GM18867 (cell line): ENCODE data around the gene JTB.

ENCODE experiments used
- ATAC-seq: cut with Tn5 transposase; IDR thresholded peaks from one replicate; pipeline ENCODE4 v1.9.1; 2021; ENCODE audit warnings: mild to moderate bottlenecking, moderate library complexity; ENCODE audit not compliant: unreplicated experiment

JTB gene

GRCh38 chr1:153933955-153934354 is 43.5 kb downstream of the JTB start:
- ATAC-seq: no peak

- no peak for ATAC-seq
These were observed 44.0 kb downstream of the JTB start for GRCh38 chr1:153933430-153933829.

- no peak for ATAC-seq
These were observed 45.0 kb downstream of the JTB start for GRCh38 chr1:153932156-153933131.

GRCh38 chr1:153929981-153930948 is 47.2 kb downstream of the JTB start:
- ATAC-seq: no peak

GRCh38 chr1:153929426-153929825 is 48.0 kb downstream of the JTB start:
- ATAC-seq: no peak

GRCh38 chr1:153928791-153929341 is 48.6 kb downstream of the JTB start:
- ATAC-seq: no peak

GRCh38 chr1:153928245-153928644 is 49.2 kb downstream of the JTB start:
- ATAC-seq: no peak

GRCh38 chr1:153926405-153926804 is 51.1 kb downstream of the JTB start:
- no peak for ATAC-seq
